PC-9 (cell line): ENCODE measurements around the gene IL23R.

Source experiments
- EZH2 ChIP-seq: fragments of 200-600 bp; sonication (generic); IDR thresholded peaks from 2 replicates; pipeline ENCODE4 v1.8.0; 2017; ENCODE audit warnings: antibody characterized with exemption, low read depth
- TF ChIP-seq, protein P1 (sequence below): fragments of 200-600 bp; sonication (generic); conservative IDR thresholded peaks from 2 replicates; pipeline ENCODE4 v1.6.1; 2017; ENCODE audit warnings: mixed run types, antibody characterized with exemption, mild to moderate bottlenecking, moderate library complexity

DNA sequence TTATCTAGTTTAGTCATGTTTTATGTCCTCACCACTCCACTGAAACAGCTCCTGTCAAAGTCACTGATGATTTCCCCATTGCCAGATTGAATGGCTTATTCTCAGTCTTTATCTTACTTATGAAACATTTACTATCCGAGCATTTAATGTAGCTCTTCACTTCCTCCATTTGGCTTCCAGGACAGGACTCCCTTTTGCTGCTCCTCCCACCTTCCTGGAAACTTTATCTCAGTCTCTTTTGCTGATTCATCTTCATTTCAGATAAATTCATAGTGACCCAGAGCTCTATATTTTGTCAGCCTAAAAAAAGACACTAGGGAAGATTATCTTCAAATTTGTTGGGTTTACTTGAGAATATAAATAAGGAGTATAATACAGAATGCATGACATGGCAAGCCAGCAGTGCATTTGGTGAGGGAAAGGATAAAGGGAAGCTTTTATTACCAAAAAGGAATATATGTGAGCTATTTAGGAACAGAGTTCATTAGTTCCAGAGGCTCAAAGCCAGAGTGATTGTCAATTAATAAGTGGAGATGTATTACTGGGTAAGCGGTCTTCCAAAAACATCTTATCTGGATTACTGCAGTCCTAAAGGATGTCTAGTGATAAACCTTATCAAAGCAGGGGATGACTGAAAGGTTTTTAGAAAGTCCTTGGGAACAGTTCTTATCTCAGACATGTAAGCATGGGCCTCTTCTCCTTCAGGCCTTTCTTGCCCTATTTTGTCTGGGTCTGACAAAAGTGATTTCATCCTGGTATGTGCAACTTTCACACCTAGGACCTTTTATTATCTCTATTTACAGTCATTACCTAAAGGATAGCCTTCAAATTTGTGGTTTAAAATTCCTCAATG is 25.6 kb downstream of the IL23R start:
- TF ChIP-seq, protein P1, sequence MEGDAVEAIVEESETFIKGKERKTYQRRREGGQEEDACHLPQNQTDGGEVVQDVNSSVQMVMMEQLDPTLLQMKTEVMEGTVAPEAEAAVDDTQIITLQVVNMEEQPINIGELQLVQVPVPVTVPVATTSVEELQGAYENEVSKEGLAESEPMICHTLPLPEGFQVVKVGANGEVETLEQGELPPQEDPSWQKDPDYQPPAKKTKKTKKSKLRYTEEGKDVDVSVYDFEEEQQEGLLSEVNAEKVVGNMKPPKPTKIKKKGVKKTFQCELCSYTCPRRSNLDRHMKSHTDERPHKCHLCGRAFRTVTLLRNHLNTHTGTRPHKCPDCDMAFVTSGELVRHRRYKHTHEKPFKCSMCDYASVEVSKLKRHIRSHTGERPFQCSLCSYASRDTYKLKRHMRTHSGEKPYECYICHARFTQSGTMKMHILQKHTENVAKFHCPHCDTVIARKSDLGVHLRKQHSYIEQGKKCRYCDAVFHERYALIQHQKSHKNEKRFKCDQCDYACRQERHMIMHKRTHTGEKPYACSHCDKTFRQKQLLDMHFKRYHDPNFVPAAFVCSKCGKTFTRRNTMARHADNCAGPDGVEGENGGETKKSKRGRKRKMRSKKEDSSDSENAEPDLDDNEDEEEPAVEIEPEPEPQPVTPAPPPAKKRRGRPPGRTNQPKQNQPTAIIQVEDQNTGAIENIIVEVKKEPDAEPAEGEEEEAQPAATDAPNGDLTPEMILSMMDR = no peak
- TF ChIP-seq EZH2 = no peak
